A549 treated with DMSO at 1 μM for 4 hours (cell line): Measurements from ENCODE around the gene BBS12. TPM values are rescaled to one million over a fixed set of nuclear protein-coding genes. Genes with fewer than 3 reads are reported as not detected.

Experiments used
- total RNA-seq: library from RNA; stranded (reverse); fragments of 200-300 nt; extraction: Qiagen RNA extraction; gene quantifications from 5 replicates; pipeline ENCODE4 v1.2.3, GENCODE V29; 2022; ENCODE audit warnings: low read depth

Gene BBS12
- total RNA-seq: 2.7 to 3.7 TPM (median 3.0 TPM) in 5 replicates

GRCh38 chr4:122732329-122733026 is at the start of gene BBS12:
TSS of gene BBS12 (plus strand) at chr4:122732704. CDS start at chr4:122741893, 9,189 bp downstream.

Other genes with a start within 250 kb of the BBS12 start
- gene IL21, start 111.6 kb upstream of the BBS12 start, total RNA-seq: not detected in 5 replicates
- 32.5 to 73.6 TPM (median 62.0 TPM) in 5 replicates for gene FGF2, start 94.1 kb downstream of the BBS12 start, total RNA-seq
- 5.0 to 6.2 TPM (median 5.9 TPM) in 5 replicates for gene NUDT6, start 189.9 kb downstream of the BBS12 start, total RNA-seq